Fibroblast of the aortic adventitia (primary cell): ENCODE results near the gene RAD51B. TPM values are rescaled to one million over a fixed set of nuclear protein-coding genes. Genes with fewer than 3 reads are reported as not detected.

ENCODE experiments used
- DNase-seq: peaks from one replicate; pipeline ENCODE4 v3.0.0-alpha.2; 2010; ENCODE audit warnings: low read depth
- H3K4me3 ChIP-seq: 2 replicates; pipeline ENCODE4 v1.5.1; 2011; ENCODE audit warnings: low read depth, mild to moderate bottlenecking, control low read depth, low read length, moderate library complexity
- CTCF ChIP-seq: IDR thresholded peaks from 2 replicates; pipeline ENCODE4 v1.5.1; 2011; ENCODE audit warnings: mild to moderate bottlenecking, low read length, control low read depth, inconsistent platforms; ENCODE audit not compliant: insufficient read depth
- total RNA-seq: library from RNA; depleted of rRNA; stranded (reverse); fragments of >200 nt; gene quantifications from 2 replicates; pipeline ENCODE4 v1.2.3, GENCODE V29; 2012; ENCODE audit warnings: low replicate concordance

Gene RAD51B
- total RNA-seq, 1 donor: 28.7 TPM

- DNase-seq: peak; percentile 92
- no peak for TF ChIP-seq CTCF
- H3K4me3 ChIP-seq: no peak overlapping the region
Observed at GRCh38 chr14:68476212-68477109, 656.9 kb downstream of the RAD51B start.

GRCh38 chr14:68477110-68477455 is 657.5 kb downstream of the RAD51B start:
- TF ChIP-seq CTCF: no peak

GRCh38 chr14:68477461-68478085 is 658.0 kb downstream of the RAD51B start:
- H3K4me3 ChIP-seq: no peak overlapping the region
- TF ChIP-seq CTCF: no peak
- no peak for DNase-seq

More at GRCh38 chr14:68477110-68477455, 657.5 kb downstream of the RAD51B start:
- no peak for DNase-seq
- H3K4me3 ChIP-seq: no peak overlapping the region

GRCh38 chr14:68479247-68479646 is 659.7 kb downstream of the RAD51B start:
- no peak overlapping the region for H3K4me3 ChIP-seq
- DNase-seq: no peak
- no peak for TF ChIP-seq CTCF

- TF ChIP-seq CTCF: no peak
- DNase-seq: no peak
- no peak overlapping the region for H3K4me3 ChIP-seq
Observed at GRCh38 chr14:68482018-68482417, 662.4 kb downstream of the RAD51B start.

- no peak overlapping the region for H3K4me3 ChIP-seq
- DNase-seq: no peak
- TF ChIP-seq CTCF: no peak
Observed at GRCh38 chr14:68482772-68483395, 663.3 kb downstream of the RAD51B start.
